Measurements from ENCODE around the gene ADAMTS20.

DNA sequence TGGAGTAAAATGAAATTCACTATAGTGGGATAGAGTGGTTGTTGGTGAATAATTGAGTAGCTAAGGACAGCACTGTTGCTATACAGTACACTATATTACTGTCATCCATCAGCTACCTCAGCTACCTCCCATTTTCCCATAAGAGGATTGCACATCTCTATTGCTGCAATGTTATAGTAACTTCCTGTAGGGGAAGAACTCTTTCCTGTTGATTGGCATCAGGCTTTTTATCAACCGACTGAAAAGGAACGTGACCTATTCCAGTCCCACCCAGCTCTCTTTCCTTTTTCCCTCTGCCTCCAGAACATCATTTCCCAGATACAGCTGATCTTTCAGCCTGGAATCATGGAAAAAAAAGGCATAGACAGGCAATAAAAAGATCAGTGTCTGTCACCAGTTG lies 117.4 kb downstream of the ADAMTS20 start:
- TF ChIP-seq MYC (IDR thresholded peaks at IDR 0.05; ENCODE audit: low read depth, low read length) (no peak), POLR2A (IDR thresholded peaks at IDR 0.05; ENCODE audit: extremely low read depth, insufficient read length) (no peak)
- TF ChIP-seq, protein P1, sequence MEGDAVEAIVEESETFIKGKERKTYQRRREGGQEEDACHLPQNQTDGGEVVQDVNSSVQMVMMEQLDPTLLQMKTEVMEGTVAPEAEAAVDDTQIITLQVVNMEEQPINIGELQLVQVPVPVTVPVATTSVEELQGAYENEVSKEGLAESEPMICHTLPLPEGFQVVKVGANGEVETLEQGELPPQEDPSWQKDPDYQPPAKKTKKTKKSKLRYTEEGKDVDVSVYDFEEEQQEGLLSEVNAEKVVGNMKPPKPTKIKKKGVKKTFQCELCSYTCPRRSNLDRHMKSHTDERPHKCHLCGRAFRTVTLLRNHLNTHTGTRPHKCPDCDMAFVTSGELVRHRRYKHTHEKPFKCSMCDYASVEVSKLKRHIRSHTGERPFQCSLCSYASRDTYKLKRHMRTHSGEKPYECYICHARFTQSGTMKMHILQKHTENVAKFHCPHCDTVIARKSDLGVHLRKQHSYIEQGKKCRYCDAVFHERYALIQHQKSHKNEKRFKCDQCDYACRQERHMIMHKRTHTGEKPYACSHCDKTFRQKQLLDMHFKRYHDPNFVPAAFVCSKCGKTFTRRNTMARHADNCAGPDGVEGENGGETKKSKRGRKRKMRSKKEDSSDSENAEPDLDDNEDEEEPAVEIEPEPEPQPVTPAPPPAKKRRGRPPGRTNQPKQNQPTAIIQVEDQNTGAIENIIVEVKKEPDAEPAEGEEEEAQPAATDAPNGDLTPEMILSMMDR (IDR thresholded peaks at IDR 0.05; ENCODE audit: low read depth, low read length) = no peak
